ENCODE measurements around the gene PDE1C.

The PDE1C gene

DNA sequence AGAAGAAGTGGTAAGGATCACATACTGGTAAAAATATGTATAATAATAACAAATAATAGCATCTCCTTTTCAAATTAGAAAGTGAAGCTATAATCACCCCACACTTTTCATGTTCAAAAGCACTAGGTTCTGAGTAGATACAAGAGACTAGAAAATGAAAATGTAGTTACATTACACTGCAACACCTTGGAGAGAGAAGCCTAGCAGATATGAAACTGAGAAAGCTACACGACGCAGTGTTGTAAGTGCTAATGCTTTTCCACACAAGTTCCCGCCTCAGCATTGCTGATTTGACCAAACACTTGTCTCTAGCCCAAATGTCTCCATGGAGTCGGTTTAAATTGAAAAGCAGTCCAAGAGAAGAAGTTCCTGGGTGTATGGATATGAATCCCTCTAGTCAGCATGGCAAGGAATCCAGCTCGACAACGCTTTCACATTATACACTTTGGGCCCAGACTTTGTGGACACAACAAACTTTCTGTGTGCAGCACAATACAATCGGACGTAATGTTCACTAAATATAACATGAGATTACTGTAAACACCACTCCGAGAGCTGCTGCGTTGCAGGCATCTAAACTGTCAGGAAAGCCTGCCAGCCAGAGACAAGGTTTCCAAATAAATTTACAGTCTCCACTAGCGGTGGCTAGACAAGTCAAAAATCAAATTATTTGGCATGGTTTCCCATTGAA lies 1.7 kb downstream of the PDE1C start:
- no peak for DNase-seq (ENCODE audit: insufficient read length, low spot score)
- no peak for FAIRE-seq
- TF ChIP-seq TAF1 (IDR thresholded peaks at IDR 0.05; ENCODE audit: low read depth, low read length) (no peak), SPI1 (IDR thresholded peaks at IDR 0.05; ENCODE audit: low read depth, low read length) (no peak), PAX5 (IDR thresholded peaks at IDR 0.05; ENCODE audit: insufficient read depth, low read length, severe bottlenecking) (no peak), POLR2AphosphoS5 (IDR thresholded peaks at IDR 0.05; ENCODE audit: low read depth, low read length) (no peak), POU2F2 (IDR thresholded peaks at IDR 0.05; ENCODE audit: low read depth, low read length) (no peak)

GRCh38 chr7:32066441-32066840 lies 3.8 kb downstream of the PDE1C start:
- no peak for TF ChIP-seq POLR2AphosphoS5 (IDR thresholded peaks at IDR 0.05; ENCODE audit: low read depth, low read length)
- no peak for TF ChIP-seq TAF1 (IDR thresholded peaks at IDR 0.05; ENCODE audit: low read depth, low read length)
- TF ChIP-seq SPI1 (IDR thresholded peaks at IDR 0.05; ENCODE audit: low read depth, low read length), result no peak
- TF ChIP-seq PAX5 (IDR thresholded peaks at IDR 0.05; ENCODE audit: insufficient read depth, low read length, severe bottlenecking), result no peak
- no peak for TF ChIP-seq POLR2A (IDR thresholded peaks at IDR 0.05; ENCODE audit: low read depth, low read length)
- no peak for TF ChIP-seq POU2F2 (IDR thresholded peaks at IDR 0.05; ENCODE audit: low read depth, low read length)
- FAIRE-seq (no peak), DNase-seq (ENCODE audit: insufficient read length, low spot score) (no peak)

DNA sequence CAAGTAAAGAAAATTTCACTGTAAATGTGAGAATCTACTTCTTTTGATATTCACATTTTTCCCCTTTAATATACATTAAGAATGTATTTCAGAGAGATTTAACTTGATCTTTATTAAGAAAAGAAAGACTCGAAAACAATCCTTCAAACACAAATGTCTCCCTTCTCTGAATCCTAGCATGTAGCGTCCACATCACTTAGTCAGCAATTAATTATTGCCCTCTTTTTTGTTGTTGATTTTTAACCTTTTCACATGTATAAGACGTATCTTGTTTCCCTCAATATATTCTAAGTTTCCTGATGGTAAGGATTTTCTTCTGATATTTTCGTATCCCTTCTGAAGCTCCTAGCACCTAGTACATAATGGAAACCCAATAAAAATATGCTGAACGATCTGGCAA lies 6.6 kb downstream of the PDE1C start:
- FAIRE-seq (no peak), DNase-seq (ENCODE audit: insufficient read length, low spot score) (no peak)
- TF ChIP-seq PAX5 (IDR thresholded peaks at IDR 0.05; ENCODE audit: insufficient read depth, low read length, severe bottlenecking), result no peak
- TF ChIP-seq SPI1 (IDR thresholded peaks at IDR 0.05; ENCODE audit: low read depth, low read length), result no peak
- no peak for TF ChIP-seq POU2F2 (IDR thresholded peaks at IDR 0.05; ENCODE audit: low read depth, low read length)
- no peak for TF ChIP-seq TAF1 (IDR thresholded peaks at IDR 0.05; ENCODE audit: low read depth, low read length)
- no peak for TF ChIP-seq POLR2A (IDR thresholded peaks at IDR 0.05; ENCODE audit: low read depth, low read length)
- TF ChIP-seq POLR2AphosphoS5 (IDR thresholded peaks at IDR 0.05; ENCODE audit: low read depth, low read length), result no peak

GRCh38 chr7:32062150-32062549 lies 8.1 kb downstream of the PDE1C start:
- no peak for FAIRE-seq
- TF ChIP-seq PAX5 (IDR thresholded peaks at IDR 0.05; ENCODE audit: insufficient read depth, low read length, severe bottlenecking) (no peak), POLR2A (IDR thresholded peaks at IDR 0.05; ENCODE audit: low read depth, low read length) (no peak)
- peak; percentile 16 for DNase-seq (ENCODE audit: insufficient read length, low spot score)

DNA sequence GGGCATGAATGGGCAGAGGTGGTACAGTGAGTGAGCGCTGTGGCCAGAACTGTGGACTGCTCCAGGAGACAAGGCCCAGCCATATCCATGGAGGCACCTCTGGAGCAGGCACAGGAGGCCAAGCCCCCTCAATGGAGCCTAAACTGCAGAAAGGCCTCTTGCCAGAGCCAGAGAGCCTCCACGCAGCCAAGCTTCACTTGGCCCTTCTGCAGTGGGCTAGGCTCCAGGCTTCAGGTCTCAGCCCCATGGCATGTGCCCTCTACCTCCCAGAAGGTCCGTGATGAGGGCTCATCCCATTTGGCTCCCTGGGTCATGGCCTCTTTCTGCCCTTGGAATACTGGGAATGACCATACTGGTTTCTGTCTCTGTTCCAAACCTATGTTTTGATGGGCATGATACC lies 8.9 kb downstream of the PDE1C start:
- DNase-seq (ENCODE audit: insufficient read length, low spot score), result no peak

GRCh38 chr7:32059289-32060011 lies 10.8 kb downstream of the PDE1C start:
- DNase-seq (ENCODE audit: insufficient read length, low spot score) (no peak), FAIRE-seq (no peak)
- no peak for TF ChIP-seq POLR2A (IDR thresholded peaks at IDR 0.05; ENCODE audit: low read depth, low read length)
- TF ChIP-seq TAF1 (IDR thresholded peaks at IDR 0.05; ENCODE audit: low read depth, low read length), result no peak
- TF ChIP-seq PAX5 (IDR thresholded peaks at IDR 0.05; ENCODE audit: insufficient read depth, low read length, severe bottlenecking), result no peak

More for the DNA sequence above, 8.9 kb downstream of the PDE1C start:
- FAIRE-seq, result no peak
- no peak for TF ChIP-seq POU2F2 (IDR thresholded peaks at IDR 0.05; ENCODE audit: low read depth, low read length)
- TF ChIP-seq POLR2A (IDR thresholded peaks at IDR 0.05; ENCODE audit: low read depth, low read length), result no peak

DNA sequence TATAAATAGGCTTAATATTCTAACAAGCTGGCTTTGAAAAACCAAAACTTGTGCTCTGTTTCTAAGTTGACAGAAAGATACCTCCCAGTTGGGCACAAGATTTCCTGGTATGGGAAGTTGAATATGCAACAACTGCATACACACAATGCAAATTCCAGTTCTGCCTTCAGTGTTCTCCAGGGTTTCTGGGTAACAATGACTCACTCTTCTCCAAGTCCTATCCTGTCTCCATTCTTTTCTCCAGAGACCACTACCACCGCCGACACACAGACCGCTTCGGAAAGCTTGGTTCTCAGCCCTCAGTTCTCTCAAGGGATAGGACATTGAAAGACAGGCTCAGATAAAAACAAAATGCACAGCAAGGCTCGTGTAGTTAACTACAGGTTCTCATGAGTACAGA lies 12.2 kb downstream of the PDE1C start:
- FAIRE-seq, result no peak

GRCh38 chr7:32056767-32057166 lies 13.4 kb downstream of the PDE1C start:
- FAIRE-seq (no peak), DNase-seq (ENCODE audit: insufficient read length, low spot score) (no peak)
- TF ChIP-seq POU2F2 (IDR thresholded peaks at IDR 0.05; ENCODE audit: low read depth, low read length) (no peak), POLR2A (IDR thresholded peaks at IDR 0.05; ENCODE audit: low read depth, low read length) (no peak), POLR2AphosphoS5 (IDR thresholded peaks at IDR 0.05; ENCODE audit: low read depth, low read length) (no peak), TAF1 (IDR thresholded peaks at IDR 0.05; ENCODE audit: low read depth, low read length) (no peak), PAX5 (IDR thresholded peaks at IDR 0.05; ENCODE audit: insufficient read depth, low read length, severe bottlenecking) (no peak), SPI1 (IDR thresholded peaks at IDR 0.05; ENCODE audit: low read depth, low read length) (no peak)

More for the DNA sequence above, 12.2 kb downstream of the PDE1C start:
- no peak for TF ChIP-seq POLR2A (IDR thresholded peaks at IDR 0.05; ENCODE audit: low read depth, low read length)
- TF ChIP-seq PAX5 (IDR thresholded peaks at IDR 0.05; ENCODE audit: insufficient read depth, low read length, severe bottlenecking), result no peak
- no peak for TF ChIP-seq POU2F2 (IDR thresholded peaks at IDR 0.05; ENCODE audit: low read depth, low read length)
- TF ChIP-seq TAF1 (IDR thresholded peaks at IDR 0.05; ENCODE audit: low read depth, low read length), result no peak
- TF ChIP-seq POLR2AphosphoS5 (IDR thresholded peaks at IDR 0.05; ENCODE audit: low read depth, low read length), result no peak
- no peak for TF ChIP-seq SPI1 (IDR thresholded peaks at IDR 0.05; ENCODE audit: low read depth, low read length)
- no peak for DNase-seq (ENCODE audit: insufficient read length, low spot score)

DNA sequence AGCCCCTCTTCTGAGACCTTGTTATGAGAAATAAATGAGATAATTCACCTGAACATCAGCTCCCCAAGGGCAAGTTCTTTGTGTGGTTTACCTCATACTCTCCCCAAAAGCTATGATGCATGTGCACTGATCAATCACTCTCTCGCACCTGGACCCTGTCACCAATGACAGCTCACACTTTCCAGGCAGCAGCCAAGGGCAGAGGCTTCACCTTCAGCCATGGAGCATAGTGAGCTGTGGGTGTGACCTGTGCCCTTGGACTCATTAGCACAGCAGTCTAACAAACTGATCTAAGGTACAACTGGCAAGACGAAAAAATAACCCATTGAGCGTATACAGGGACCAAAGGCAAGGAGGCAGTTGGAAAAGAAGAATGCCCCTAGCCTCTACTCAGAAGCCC lies 17.0 kb downstream of the PDE1C start:
- no peak for DNase-seq (ENCODE audit: insufficient read length, low spot score)
- FAIRE-seq, result no peak
- TF ChIP-seq POLR2AphosphoS5 (IDR thresholded peaks at IDR 0.05; ENCODE audit: low read depth, low read length) (no peak), PAX5 (IDR thresholded peaks at IDR 0.05; ENCODE audit: insufficient read depth, low read length, severe bottlenecking) (no peak), SPI1 (IDR thresholded peaks at IDR 0.05; ENCODE audit: low read depth, low read length) (no peak), POLR2A (IDR thresholded peaks at IDR 0.05; ENCODE audit: low read depth, low read length) (no peak), TAF1 (IDR thresholded peaks at IDR 0.05; ENCODE audit: low read depth, low read length) (no peak), POU2F2 (IDR thresholded peaks at IDR 0.05; ENCODE audit: low read depth, low read length) (no peak)

DNA sequence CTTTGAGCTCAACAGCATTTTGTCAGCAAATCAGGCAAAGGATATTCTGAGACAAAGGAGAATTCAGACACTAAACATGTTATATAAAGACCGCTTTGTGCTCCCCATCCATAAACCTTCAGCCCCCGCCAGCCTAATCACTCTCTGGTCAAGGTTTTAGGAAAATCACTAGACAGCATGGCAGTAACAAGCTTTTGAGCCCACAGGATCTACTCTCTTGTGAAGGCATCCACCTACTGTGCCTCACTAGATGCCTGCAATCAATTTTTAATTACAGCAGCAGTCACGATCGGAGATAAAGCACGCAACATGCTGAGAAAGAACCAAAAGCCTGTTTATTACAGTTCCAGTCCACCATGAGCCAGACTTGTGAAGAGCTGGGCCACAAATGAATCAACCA lies 19.1 kb downstream of the PDE1C start:
- FAIRE-seq, result no peak
- TF ChIP-seq SPI1 (IDR thresholded peaks at IDR 0.05; ENCODE audit: low read depth, low read length) (no peak), POLR2AphosphoS5 (IDR thresholded peaks at IDR 0.05; ENCODE audit: low read depth, low read length) (no peak), POU2F2 (IDR thresholded peaks at IDR 0.05; ENCODE audit: low read depth, low read length) (no peak), PAX5 (IDR thresholded peaks at IDR 0.05; ENCODE audit: insufficient read depth, low read length, severe bottlenecking) (no peak), TAF1 (IDR thresholded peaks at IDR 0.05; ENCODE audit: low read depth, low read length) (no peak), POLR2A (IDR thresholded peaks at IDR 0.05; ENCODE audit: low read depth, low read length) (no peak)

More for the DNA sequence above, 19.1 kb downstream of the PDE1C start:
- DNase-seq (ENCODE audit: insufficient read length, low spot score), result no peak

Data from GM12891 (cell line).